DMS 273 (cell line): Measurements from ENCODE around the gene TMEM179B.
"Not testable (repeated sequence)": the region's sequence is repeated elsewhere in the genome, so short reads cannot be mapped to it uniquely, and the experiment has no call there.

Experiments used
- DNase-seq: peaks from one replicate; lab custom pipeline; 2025; ENCODE audit not compliant: unreplicated experiment; lab: John Stamatoyannopoulos, UW

Gene TMEM179B, protein sequence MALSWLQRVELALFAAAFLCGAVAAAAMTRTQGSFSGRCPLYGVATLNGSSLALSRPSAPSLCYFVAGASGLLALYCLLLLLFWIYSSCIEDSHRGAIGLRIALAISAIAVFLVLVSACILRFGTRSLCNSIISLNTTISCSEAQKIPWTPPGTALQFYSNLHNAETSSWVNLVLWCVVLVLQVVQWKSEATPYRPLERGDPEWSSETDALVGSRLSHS

DNA sequence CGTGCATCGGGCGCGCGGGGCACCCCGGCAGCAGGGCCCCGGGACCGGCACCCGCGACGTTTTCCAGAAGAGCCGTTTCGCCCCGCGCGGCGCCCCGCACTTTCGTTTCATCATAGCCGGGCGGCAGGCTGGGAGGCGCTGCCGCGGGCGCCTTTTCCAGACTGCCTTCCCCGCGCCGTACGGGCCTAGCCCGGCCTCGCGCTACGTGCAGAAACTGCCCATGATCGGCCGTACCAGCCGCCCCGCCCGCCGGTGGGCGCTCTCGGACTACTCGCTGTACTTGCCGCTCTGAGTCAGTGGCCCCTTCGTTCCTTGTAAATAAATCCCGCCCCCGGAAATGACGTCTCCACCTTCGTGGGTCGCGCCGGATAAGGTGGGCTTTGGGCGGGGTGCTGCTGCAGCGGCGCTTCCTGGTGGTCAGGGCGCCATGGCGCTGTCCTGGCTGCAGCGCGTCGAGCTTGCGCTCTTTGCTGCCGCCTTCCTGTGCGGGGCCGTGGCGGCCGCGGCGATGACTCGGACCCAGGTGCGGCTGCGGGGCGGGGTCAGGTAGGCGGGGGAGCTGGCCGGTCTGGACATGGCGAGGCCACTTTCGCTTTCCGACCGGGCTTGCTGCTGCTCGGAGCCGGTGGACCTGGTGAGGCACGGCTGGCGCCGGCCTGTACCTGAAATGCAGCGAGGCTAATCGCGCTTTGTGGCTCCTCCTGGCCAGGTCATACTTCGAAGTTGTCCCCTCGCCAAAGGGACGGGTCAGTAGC, at the start of gene TMEM179B:
Gene TMEM179B (plus strand): TSS at position 398 of the 755 bp plus-strand sequence. CDS start 30 bp downstream, at position 428.
- DNase-seq, result peak; percentile 98

DNA sequence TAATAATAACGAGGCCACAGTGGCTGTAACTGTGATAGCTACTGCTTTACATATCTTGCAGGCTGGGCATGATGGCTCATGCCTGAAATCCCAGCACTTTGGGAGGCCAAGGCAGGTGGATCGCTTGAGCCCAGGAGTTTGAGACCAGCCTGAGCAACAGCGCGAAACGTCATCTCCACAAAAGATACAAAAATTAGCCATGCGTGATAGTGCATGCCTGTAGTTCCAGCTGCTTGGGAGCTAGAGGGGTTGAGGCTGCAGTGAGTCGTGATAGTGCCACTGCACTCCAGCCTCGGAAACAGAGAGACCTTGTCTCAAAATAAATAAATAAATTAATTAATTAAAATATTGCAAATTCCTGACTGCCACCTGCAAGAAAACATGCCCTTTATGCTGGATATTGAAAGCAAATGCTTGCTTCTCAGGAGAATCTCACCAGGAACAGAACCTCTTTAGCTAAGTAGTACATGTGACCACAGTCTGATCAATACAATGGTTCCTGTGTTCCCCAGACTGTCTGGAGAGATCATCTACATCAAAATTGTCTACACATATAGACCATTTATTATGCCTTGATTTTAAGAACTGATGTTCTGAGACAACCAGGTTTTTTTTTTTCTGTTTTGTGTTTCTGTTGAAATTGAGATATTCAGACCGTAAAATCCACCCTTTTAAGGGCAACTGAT, 39.6 kb upstream of the TMEM179B start:
- DNase-seq, result no peak

DNA sequence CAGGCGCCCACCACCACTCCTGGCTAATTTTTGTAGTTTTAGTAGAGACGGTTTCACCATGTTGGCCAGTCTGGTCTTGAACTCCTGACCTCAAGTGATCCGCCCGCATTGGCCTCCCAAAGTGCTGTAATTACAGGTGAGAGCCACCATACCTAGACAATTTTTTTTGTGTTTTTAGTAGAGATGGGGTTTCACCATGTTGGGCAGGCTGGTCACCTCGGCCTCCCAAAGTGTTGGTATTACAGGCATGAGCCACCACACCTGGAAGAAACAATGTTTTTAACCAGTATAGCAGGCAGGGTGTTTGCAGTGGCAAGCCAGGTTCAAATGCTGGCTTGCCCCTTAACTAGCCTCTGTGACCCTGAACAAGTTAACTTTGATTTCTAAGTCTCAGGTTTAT, 37.3 kb upstream of the TMEM179B start:
- not testable (repeated sequence) for DNase-seq

DNA sequence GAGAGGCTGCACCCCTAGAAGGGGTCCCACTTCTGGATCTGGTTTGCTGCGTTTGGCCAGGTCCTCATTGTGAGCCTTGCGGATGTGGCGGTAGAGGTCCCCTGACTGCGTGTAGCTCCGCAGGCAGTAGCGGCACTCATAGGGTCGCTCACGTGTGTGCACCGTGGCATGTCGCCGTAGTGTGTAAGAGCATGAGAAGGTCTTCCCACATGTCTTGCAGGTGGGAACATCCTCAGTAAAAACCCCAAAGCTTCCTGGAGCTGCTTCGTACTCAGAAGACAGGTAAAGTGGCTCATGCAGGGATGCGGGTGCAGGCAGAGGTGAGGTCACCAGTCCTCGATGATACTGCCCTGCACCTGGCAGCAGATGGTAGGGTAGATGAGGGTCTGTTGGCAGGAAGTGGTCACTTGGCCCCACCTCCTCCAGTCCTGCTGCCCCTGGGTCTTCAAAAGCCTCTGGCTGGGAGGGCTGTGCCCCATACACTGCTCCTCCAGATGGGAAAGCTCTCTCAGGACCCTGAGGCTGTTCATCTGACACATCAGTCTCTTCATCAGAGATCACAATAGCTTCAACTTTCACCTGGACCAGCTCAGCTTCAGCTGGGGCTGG, 34.9 kb upstream of the TMEM179B start:
- DNase-seq, result no peak

DNA sequence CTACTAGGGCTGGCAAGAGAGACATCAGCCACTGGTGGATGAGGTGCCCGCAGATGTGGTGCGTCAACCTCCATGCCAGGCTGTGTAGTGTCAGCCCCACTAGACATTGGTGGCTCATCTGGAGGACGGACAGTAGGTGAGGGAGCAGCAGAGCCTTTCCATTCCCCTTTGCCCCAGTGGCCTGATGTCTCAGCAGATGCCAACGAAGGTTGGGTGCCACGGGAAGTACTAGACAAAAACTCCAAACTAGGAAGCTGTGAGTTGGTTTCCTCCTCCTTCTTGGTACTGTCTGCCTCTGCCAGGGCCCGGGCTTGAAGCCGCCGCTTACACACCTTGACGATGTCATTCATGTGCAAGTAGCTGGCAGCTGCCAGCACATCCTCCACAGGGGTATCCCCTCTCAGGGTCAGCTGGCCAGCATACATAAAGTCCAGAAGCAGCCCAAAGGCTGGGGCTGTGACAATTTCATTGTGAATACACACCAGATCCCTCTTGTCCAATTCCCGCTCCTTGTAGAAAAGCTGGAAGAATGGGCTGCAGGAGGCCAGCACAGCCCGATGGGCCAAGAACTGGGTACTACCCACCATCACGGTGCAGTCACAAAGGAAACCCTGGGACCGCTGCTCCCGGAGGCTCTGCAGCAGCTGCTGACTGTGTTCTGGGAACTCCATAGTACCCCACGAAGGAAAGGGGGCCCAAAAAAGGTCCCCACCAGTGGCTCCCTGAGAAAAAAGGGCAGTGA, 34.0 kb upstream of the TMEM179B start:
- no peak for DNase-seq

DNA sequence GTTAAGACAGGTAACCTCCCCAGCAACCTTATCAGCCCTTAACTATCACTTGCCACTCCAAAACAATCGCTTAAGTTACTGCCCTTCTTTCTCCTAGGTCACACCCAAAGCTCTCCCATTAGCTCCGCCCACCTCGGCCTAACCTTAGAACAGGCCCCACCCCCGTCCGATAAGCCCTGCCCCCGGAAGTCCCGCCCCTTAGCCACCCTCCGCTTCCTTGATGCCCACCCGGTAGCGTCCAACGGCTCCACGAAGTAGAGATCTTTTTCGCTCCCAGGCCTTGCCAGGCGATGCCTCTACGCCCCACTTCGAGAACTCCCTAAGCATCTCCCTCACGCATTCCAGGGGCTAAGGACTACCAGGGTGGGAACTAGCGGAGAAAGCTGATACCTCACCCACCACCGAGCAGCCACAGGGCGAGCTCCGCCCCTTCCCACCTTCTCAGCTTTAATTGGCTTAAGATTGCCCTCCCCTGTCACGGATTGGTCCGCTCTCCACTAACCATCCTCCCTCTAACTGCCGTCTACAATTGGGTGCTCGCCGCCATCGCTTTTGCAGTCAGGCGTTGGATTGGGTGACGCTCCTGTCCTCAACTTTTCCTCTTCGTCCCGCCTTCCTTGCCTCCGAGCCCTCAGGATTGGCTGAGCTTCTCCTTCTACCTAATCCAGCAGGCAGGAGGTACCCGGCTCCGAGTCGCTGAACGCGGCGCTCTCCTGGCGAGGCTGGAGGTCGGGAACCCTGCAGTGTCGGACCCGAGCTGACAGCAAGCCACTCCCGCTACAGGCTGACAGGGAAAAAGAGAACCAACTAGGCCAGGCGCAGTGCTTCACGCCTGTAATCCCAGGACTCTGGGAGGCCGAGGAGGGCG, 33.2 kb upstream of the TMEM179B start, which contains the start of gene ZBTB3:
Gene ZBTB3 (minus strand): TSS at position 425 of the 868 bp plus-strand sequence. CDS start 496 bp downstream, outside the sequence.
- peak; percentile 98 for DNase-seq

DNA sequence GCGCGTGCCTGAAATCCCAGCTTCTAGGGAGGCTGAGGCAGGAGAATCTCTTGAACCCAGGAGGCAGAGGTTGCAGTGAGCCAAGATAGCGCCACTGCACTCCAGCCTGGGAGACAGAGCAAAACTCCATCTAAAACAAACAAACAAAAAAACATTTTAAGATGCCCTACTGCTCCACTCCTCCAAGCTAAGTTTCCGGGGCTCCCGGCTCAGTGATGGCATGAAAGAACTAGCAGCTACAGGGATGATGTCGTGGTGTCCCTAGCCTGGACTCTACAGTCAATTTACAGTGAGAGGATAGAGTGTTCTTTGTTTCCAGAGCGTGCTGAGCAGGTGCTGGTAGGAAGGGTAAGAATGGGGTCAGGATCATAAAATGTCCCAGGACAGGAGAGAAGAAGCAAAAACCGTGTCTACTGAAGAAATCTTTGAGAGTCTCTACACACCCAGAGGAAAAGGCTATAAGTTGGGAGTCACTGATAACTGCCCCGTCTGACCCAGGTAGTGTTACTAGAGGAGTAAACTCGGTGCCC, 32.1 kb upstream of the TMEM179B start:
- DNase-seq, result no peak

DNA sequence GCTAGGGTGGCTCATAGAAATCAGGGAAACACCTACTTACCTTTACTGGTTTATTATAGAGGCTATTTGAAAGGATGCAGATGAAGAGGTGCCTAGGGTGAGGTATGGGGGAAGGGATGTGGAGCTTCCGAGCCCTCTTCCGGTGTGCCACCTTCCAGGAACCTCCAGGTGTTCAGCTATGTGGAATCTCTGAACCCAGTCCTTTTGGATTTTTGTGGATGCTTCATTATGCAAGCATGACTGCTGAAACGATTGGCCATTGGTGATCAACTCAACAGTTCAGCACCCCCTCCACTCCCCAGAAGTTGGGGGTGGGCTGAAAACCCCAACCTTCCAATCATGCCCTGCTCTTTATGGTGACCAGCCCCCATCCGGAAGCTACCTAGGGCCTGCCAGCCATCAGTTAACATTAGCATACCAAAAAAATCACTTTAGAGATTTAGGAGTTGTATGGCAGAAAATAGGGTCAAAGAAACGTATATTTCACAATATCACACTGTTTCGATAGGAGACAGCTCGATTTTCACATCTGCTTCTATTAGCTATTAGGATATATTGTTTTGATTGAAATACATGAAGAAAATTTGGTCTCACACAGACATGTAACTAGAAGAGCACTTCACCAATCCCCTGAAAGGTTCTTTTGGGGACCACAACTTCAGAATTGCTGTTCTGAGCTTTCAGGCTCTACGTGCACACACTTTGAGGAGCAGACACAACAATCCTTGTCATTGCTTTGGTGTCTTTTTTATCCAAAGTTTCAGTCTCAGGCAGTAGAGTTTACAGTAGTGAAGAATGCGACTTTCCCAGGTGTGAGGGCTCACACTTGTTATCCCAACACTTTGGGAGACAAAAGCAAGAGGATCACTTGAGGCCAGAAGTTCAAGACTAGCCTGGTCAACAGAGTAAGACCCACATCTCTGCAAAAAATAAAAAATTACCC, 29.1 kb upstream of the TMEM179B start:
- DNase-seq, result no peak

DNA sequence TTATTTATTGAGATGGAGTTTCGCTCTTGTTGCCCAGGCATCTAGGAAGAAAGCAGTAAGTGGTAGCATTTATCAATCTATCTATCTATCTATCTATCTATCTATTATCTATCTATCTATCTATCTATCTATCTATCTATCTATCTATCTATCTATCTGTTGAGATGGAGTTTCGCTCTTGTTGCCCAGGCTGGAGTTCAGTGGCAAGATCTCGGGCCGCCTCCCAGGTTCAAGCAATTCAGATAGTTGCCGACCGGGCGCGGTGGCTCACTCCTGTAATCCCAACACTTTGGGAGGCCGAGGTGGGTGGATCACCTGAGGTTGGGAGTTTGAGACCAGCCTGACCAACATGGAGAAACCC, 26.4 kb upstream of the TMEM179B start:
- DNase-seq, result not testable (repeated sequence)

DNA sequence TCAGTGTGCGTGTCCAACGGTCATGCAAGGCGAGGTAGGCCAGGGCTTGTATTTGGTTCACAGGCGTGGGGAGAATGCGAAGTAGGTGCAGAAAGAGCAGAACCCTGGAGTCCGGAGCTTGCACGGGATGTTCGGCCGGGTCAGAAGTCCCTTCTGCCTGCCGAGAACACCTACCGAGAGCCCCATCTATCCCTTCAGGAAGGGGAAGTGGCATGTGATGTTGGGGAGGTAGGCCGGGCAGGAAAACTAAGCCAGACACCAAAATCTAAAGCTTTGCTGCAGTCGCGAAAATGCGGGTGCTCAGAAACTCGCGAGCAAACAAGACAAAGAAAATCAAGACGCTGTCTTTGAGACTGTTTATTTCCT, 16.4 kb upstream of the TMEM179B start:
- no peak for DNase-seq

DNA sequence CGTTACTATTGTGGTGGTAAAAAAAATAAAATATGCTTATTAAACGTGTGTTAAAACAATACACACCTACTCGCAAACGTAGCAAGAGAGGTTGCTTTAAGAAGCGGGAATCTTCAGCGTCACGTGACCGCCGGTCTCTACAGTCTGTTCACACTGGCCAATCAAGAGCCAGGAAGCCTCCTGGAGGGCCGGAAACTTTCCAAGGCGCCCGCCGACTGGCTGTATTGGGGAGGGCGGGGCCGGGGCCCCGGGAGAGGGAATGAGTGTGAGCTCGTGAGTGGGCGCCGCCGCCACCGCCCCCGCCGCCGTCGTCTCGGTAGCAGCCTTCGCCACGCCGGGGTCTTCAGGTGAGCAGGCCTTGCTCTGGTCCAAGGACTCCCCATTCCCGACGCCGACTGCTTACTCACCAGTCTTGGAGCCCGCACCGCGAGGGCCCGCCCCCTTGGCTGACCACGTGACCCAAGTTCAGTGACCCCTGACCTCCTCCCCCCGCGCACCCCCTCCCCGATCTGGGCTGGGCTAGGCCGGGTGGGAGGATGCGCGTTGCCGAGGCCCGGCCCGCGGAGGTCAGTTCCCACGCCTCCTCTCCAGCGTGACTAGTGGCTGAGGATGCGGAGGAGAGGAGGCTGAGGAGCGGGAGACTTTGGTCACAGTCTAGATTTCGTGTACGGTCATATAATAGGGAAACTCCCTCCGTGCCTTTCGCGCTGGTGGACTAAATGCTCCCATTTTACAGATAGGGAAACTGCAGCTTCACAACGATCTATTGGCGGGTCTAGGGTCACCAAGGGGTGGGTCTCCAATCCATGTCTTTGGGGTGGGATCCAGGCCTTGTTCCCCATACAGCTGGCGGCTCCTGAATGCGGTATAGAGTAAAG, 15.8 kb upstream of the TMEM179B start, which contains the start of gene TAF6L:
Gene TAF6L (plus strand): TSS at position 253 of the 878 bp plus-strand sequence. CDS start 4,388 bp downstream, outside the sequence.
- DNase-seq, result peak; percentile 98

DNA sequence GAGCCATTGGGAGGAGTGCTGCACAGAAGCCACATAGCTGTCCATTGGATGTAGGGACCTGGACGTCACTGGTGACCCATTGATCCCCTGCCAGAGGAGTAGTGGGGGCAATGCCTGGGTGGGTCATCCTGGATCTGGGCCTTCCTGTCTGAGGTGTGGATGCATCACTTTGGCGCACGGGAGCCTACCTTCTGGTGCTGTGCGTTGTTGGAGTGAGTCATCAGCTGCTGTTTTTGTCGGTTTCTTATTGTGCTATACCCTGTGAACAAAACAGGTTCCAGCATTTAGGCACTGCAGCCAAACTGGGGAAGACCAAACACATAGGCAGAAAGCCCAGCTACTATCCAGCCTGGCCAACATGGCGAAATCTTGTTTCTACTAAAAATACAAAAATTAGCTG, 12.8 kb upstream of the TMEM179B start:
- DNase-seq, result no peak

DNA sequence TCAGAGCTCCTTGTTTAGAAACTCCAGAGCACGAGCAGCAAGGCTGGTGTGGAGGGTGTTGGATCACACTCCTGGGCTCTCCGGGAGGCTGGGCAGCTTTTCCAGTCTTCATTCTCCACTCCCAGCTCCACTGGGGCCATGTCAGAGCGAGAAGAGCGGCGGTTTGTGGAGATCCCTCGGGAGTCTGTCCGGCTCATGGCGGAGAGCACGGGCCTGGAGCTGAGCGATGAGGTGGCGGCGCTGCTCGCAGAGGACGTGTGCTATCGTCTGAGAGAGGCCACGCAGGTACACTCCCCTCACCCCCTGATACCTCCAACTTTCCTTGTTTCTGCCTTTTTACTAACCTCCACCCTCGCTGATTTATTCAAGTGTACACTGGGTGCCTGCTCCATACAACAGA, 11.6 kb upstream of the TMEM179B start:
- DNase-seq, result no peak

DNA sequence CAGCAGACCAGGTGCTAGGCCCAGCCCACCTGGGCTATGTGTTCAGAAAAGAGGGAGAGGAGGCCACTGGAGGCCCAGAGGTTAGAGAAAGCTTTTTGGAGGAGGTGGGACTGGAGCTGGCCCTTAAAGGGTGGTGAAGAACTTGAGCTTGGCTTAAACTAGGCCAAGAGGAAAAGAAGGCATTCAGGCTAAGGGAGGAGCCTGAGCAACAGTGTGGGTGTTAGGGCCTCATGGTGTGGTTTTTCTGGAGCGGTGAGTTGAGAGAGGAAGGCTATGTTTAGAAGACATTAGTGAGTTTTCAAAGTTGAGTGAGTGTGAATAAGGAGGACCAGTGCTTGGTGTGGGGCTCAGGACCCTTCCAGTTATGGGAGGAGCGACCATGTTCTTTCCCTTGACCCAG, 9.8 kb upstream of the TMEM179B start:
- no peak for DNase-seq

DNA sequence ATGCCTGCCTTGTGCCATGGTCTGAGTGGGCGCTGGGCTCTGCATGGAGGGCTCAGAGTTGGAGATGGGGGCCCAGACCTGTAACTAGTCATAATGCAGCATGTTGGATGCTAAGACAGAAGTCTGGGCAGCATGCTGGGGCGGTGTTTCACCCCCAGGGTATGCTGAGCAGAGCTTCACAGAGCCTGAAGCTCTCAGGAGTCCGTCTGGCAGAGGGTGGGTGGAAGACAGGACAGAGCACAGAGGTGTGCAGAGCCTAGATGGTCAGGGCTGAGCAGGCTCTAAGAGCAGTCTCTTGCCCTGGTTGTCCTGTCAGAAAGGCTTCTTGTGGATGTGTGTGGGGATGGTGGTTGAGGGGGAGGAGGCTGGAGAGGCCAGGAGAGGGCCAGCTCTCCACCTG, 8.8 kb upstream of the TMEM179B start:
- DNase-seq, result no peak

DNA sequence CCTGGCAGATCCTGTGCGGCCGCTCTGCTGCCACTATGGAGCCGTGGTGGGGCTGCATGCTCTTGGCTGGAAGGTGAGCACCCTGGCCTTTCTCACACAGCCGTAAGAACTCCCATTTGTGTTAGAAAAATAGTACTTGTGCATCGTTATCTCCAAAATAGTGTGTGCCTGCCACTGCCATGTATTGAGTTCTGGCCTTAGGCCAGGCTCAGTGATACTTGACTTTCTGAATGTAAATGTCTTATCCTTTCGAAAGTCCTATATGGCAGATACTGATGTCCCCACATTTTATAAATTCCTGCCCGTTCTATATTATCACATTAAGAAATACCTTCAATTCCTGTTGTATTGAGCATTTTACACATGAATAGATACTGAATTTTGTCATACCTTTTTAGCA, 4.4 kb upstream of the TMEM179B start:
- no peak for DNase-seq

DNA sequence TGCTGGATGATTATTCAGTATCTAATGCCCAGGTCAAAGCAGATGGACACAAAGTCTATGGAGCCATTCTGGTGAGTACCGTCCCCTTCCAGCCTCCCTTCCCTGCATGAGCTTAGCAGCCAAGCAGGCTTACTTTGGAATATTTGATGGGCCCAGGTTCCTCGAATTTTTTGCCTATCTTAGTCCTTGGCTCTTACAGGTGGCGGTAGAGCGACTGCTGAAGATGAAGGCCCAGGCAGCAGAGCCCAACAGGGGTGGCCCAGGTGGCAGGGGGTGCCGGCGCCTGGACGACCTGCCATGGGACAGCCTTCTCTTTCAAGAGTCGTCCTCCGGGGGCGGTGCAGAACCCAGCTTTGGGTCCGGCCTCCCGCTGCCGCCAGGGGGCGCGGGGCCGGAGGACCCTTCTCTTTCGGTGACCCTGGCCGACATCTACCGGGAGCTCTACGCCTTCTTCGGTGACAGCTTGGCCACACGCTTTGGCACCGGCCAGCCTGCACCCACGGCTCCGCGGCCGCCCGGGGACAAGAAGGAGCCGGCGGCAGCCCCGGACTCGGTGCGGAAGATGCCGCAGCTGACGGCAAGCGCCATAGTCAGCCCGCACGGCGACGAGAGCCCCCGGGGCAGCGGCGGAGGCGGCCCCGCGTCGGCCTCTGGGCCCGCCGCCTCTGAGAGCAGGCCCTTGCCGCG, 741 bp upstream of the TMEM179B start:
- DNase-seq, result peak; percentile 90
